Esophagus (tissue), 2 donors: ENCODE results near the gene KSR1. TPM values are rescaled to one million over a fixed set of nuclear protein-coding genes. Genes with fewer than 3 reads are reported as not detected.

Experiments used
- H3K27ac ChIP-seq, 2 donors: one replicate each; pipeline ENCODE4 v1.5.1; 2013; ENCODE audit warnings: low read depth in 2 of 2, mild to moderate bottlenecking in 2 of 2, inconsistent platforms in 1 of 2, low read length in 1 of 2, moderate library complexity in 1 of 2
- H3K27me3 ChIP-seq, 2 donors: one replicate each; pipeline ENCODE4 v1.6.1; 2013; ENCODE audit warnings: low read length in 2 of 2, control low read depth in 1 of 2, mild to moderate bottlenecking in 1 of 2; ENCODE audit not compliant: insufficient read depth in 2 of 2, control insufficient read depth in 1 of 2
- H3K36me3 ChIP-seq, 2 donors: one replicate each; pipeline ENCODE4 v1.6.1; 2013; ENCODE audit warnings: low read length in 1 of 2; ENCODE audit not compliant: control insufficient read depth in 2 of 2, insufficient read depth in 2 of 2
- H3K4me1 ChIP-seq, 2 donors: one replicate each; pipeline ENCODE4 v1.6.1; 2013; ENCODE audit warnings: low read length in 1 of 2; ENCODE audit not compliant: control insufficient read depth in 2 of 2, insufficient read depth in 2 of 2
- H3K4me3 ChIP-seq, 2 donors: one replicate each; pipeline ENCODE4 v1.5.1; 2013; ENCODE audit warnings: low read length in 2 of 2, mild to moderate bottlenecking in 2 of 2, low read depth in 1 of 2, moderate library complexity in 1 of 2
- H3K9me3 ChIP-seq, 2 donors: one replicate each; pipeline ENCODE4 v1.6.1; 2013; ENCODE audit warnings: mild to moderate bottlenecking in 2 of 2, low read depth in 1 of 2, low read length in 1 of 2, moderate library complexity in 1 of 2; ENCODE audit not compliant: control insufficient read depth in 2 of 2, insufficient read depth in 1 of 2
- WGBS, 2 donors: extraction: QIAGEN DNeasy Blood & Tissue Kit; methylation state at CpG; one replicate each; pipeline ENCODE4 v1.1.7; 2013; 5-methylcytosine and 5-hydroxymethylcytosine counted together
- polyA plus RNA-seq, 2 donors: library from polyadenylated mRNA; stranded (reverse); fragments of 200-250 nt; gene quantifications; one replicate each; pipeline ENCODE4 v1.2.3, GENCODE V29; 2013
- donor health status: healthy with polysubstance abuse.
- donor health status: Bipolar disorder and iron deficiency.

The KSR1 gene
- polyA plus RNA-seq, 2 donors = 35.3 to 52.4 TPM

DNA sequence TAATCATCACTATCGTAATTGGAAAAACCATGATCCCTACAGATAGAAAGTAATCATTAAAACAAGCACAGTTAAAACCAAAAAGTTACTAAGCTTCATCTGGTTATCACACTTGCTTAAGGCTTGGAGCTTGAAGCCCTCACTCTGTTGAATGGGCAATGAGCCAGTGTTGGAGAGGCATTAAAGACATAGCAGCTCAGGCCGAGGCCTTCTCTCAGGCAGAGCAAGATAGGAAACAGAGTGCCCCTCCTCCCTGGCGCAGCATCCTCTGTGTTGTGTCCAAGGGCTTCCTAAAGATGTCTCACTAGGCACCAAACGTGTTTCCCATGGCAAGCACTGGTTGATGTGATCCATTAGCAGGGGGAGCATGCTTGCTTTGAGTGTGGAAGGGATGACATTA, 139.8 kb downstream of the KSR1 start:
- H3K27ac ChIP-seq = no peak overlapping the region
- peaks cover 12 to 42% of the 10 kb centered on the region in 2 donors for H3K36me3 ChIP-seq
- no peaks in the 10 kb centered on the region for H3K9me3 ChIP-seq
- WGBS, 2 donors = 68 to 75% methylated on average over 4 of the region's 4 CpGs
- no peaks in the 10 kb centered on the region for H3K27me3 ChIP-seq
- H3K4me1 ChIP-seq = no peaks in the 10 kb centered on the region
- H3K4me3 ChIP-seq = no peak overlapping the region

- WGBS, 2 donors = 61 to 72% methylated on average over 9 of the region's 9 CpGs
- H3K4me3 ChIP-seq = no peak overlapping the region
- H3K27me3 ChIP-seq = no peaks in the 10 kb centered on the region
- H3K9me3 ChIP-seq = no peaks in the 10 kb centered on the region
- H3K36me3 ChIP-seq = peaks cover 12 to 39% of the 10 kb centered on the region in 2 donors
- H3K27ac ChIP-seq = no peak overlapping the region
- peaks cover 0 to 2% of the 10 kb centered on the region in 2 donors for H3K4me1 ChIP-seq
These were observed 140.4 kb downstream of the KSR1 start for GRCh38 chr17:27596566-27597187.

DNA sequence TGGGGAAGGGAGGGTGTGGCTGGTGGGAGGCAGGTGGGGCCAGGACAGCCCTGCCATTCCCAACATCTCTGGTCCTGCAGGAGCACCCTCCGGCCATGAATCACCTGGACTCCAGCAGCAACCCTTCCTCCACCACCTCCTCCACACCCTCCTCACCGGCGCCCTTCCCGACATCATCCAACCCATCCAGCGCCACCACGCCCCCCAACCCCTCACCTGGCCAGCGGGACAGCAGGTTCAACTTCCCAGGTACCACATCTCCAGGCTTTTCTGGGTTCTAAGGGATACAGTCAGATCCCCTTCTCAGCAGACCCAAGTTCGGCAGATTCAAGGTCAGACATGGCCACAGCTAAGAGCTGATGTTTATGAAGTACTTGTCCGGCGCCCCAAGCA, 140.9 kb downstream of the KSR1 start:
- WGBS, 2 donors = 84 to 89% methylated on average over 10 of the region's 10 CpGs
- Histone ChIP-seq H3K27ac (no peak overlapping the region), H3K27me3 (no peaks in the 10 kb centered on the region), H3K4me1 (peaks cover 0 to 2% of the 10 kb centered on the region in 2 donors), H3K4me3 (no peak overlapping the region), H3K9me3 (no peaks in the 10 kb centered on the region), H3K36me3 (peaks cover 12 to 37% of the 10 kb centered on the region in 2 donors)

GRCh38 chr17:27597783-27598320, 141.6 kb downstream of the KSR1 start:
- WGBS, 2 donors = 86 to 89% methylated on average over 5 of the region's 5 CpGs
- no peak overlapping the region for H3K27ac ChIP-seq

DNA sequence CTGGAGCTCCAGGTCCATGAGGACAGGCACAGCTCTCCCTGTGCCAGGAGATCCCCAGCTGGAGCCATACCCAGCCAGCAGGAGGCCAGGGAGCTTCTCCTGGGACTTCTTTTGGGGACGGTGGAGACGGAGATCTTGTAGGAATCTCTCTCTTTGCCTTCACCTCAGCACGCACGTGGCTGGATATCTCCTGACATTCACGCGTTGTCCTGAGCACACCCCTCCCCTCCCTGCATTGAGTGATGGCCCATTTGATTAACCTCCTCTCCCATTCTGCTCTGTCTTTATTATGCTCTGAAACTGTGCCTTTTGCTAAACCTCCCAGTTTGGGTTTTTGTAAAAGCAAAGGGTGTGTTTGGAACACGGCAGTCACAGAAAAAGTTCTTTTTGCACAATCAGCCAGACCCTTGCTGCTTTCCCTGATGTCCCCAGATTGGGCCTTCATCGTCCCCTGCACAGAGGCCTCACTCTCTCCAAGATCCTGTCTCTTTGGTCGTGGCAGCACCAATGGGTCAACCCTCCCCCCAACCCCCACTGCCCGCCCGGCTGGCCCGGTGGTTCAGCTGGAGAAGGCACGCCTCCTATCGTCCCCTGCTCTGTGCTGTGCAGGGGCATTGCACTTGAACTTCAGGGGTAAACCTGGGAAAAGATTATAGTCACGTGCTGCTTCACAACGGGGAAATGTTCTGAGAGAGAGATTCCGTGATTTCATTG, 142.2 kb downstream of the KSR1 start:
- Histone ChIP-seq H3K4me3 (no peak overlapping the region), H3K27ac (no peak overlapping the region), H3K36me3 (peaks cover 2 to 33% of the 10 kb centered on the region in 2 donors), H3K9me3 (no peaks in the 10 kb centered on the region), H3K27me3 (no peaks in the 10 kb centered on the region), H3K4me1 (peaks cover 0 to 2% of the 10 kb centered on the region in 2 donors)
- WGBS, 2 donors = 83% methylated on average over 17 of the region's 17 CpGs

More at GRCh38 chr17:27597783-27598320, 141.6 kb downstream of the KSR1 start:
- Histone ChIP-seq H3K36me3 (peaks cover 8 to 34% of the 10 kb centered on the region in 2 donors), H3K9me3 (no peaks in the 10 kb centered on the region), H3K4me3 (no peak overlapping the region), H3K27me3 (no peaks in the 10 kb centered on the region), H3K4me1 (peaks cover 0 to 2% of the 10 kb centered on the region in 2 donors)

- WGBS, 2 donors = 93 to 94% methylated on average over 8 of the region's 8 CpGs
- H3K27ac ChIP-seq = peak overlapping the region in 1 of 2 donors; percentile 74
These were observed 144.2 kb downstream of the KSR1 start for GRCh38 chr17:27600471-27600870.

DNA sequence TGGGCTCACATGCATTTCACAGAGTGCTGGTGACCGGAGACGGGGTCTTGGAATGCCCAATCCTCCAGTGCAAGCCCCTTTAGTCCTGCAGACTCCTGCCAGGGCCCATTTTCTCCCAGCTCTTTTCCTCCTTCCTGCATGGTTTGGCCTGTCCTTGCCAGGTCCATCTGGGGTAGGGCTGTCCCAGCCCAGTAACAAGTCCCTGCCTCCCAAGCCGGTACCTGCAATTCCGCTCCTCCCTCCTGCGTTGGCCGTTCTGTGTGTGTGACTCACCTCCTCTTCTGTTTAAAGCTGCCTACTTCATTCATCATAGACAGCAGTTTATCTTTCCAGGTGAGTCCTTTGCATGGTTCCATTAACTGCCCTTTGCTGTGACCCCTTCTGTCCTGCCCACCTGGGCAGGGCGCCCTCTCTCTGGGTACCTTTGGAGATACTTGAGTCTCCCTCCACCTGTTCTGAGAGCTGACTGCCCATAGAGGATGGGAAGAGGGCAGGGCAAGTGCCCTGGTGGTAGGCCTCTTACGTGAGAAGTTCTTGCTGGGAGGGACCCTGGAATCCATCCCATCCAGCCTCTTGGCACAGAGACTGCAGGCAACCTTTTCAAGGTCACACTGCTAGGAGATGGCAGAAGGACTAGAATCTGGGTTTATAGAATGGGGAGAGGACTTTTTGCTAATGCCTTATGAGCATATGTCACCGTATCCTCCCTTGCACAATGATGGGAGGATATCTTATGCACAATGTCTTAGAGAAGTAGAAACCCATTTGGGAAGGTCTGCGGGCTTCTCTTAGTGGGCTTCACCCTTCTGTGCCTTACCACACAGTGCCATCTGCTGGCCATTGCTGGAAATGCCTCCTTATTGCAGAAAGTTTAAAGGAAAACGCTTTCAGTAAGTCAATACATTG, 145.1 kb downstream of the KSR1 start:
- peak overlapping the region; percentile 3 to 74 for H3K27ac ChIP-seq
- WGBS, 2 donors = 50 to 52% methylated on average over 11 of the region's 11 CpGs
- peaks cover 0 to 39% of the 10 kb centered on the region in 2 donors for H3K36me3 ChIP-seq
- peaks cover 0 to 2% of the 10 kb centered on the region in 2 donors for H3K4me1 ChIP-seq
- H3K9me3 ChIP-seq = no peaks in the 10 kb centered on the region
- H3K4me3 ChIP-seq = no peak overlapping the region
- H3K27me3 ChIP-seq = no peaks in the 10 kb centered on the region

More at GRCh38 chr17:27600471-27600870, 144.2 kb downstream of the KSR1 start:
- Histone ChIP-seq H3K9me3 (no peaks in the 10 kb centered on the region), H3K27me3 (no peaks in the 10 kb centered on the region), H3K36me3 (peaks cover 0 to 40% of the 10 kb centered on the region in 2 donors), H3K4me3 (no peak overlapping the region), H3K4me1 (peaks cover 0 to 2% of the 10 kb centered on the region in 2 donors)

DNA sequence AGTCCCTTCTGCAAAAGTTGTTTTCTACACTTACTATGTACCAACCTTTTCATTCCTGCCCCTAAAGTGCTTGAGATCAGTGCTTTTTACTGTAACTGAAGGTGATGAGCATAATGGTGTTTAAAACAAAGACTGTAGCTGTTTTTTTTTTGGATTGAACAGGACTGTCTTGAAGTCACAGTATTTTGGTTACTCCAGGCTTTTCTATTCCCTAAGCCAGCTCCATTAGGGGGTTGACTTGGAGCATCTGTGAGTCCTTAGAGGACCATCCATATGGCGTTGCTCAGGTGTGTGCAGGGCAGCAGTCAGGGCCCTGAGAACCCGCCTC, 145.7 kb downstream of the KSR1 start:
- H3K4me3 ChIP-seq = no peak overlapping the region
- H3K36me3 ChIP-seq = peaks cover 0 to 41% of the 10 kb centered on the region in 2 donors
- H3K4me1 ChIP-seq = peaks cover 0 to 2% of the 10 kb centered on the region in 2 donors
- H3K27ac ChIP-seq = no peak overlapping the region
- H3K27me3 ChIP-seq = no peaks in the 10 kb centered on the region
- WGBS, 2 donors = 67 to 80% methylated on average over 2 of the region's 2 CpGs
- no peaks in the 10 kb centered on the region for H3K9me3 ChIP-seq

DNA sequence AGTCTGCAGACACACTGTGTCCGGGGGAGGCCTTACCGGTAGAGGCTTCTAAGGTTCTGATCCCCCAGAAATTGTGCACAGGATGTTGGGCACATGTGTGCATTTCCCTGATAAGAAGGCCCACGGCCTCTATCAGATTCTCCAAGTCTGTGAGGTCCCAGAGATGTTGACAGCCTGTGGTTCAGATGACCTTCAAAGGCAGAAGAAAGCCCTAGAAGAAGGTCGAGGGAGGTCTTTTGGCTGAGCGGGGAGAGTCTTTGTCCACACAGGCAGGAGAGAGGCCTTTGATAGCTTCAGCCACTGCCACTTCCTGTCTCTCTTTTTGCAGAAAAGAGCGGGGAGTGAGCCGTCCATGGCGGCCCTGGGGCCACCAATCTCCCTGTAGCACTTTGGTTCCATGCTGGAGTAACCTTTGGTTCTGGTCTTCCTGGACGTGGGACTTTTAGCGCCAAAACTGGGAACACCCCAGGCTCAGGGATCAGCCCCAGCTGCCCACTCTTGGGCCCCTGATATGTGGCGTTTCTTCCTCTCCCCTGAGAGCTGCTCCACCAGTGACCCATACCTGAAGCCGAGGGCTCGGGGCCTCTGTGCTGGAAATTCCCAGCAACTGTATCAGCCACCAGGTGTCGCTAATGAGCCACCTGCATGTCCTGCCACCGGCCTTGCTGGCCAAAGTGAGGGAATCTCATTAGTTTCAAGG, 146.6 kb downstream of the KSR1 start:
- no peaks in the 10 kb centered on the region for H3K9me3 ChIP-seq
- H3K27ac ChIP-seq = no peak overlapping the region
- 50 to 51% methylated on average over 15 of the region's 15 CpGs for WGBS, 2 donors
- H3K4me1 ChIP-seq = peaks cover 0 to 2% of the 10 kb centered on the region in 2 donors
- no peaks in the 10 kb centered on the region for H3K27me3 ChIP-seq
- H3K4me3 ChIP-seq = no peak overlapping the region
- peaks cover 0 to 37% of the 10 kb centered on the region in 2 donors for H3K36me3 ChIP-seq
